ENCODE results near the gene HSBP1L1. TPM values are rescaled to one million over a fixed set of nuclear protein-coding genes. Genes with fewer than 3 reads are reported as not detected.

Gene HSBP1L1
- total RNA-seq, 1 experiment from 2014 or later, result 56.8 TPM

GRCh38 chr18:79942786-79943607, 21.4 kb upstream of the HSBP1L1 start:
- BruUV-seq (replicated peaks), result no TSS peak
- Histone ChIP-seq H3K4me2 (ENCODE audit: low read length) (no peak overlapping the region), H3K9ac (ENCODE audit: low read length) (no peak overlapping the region), H4K20me1 (ENCODE audit: low read length) (0 out of 2 replicates have a peak, but pooled peaks cover 4% of the 10 kb centered on the region), H2AFZ (ENCODE audit: low read length) (no peak overlapping the region), H3K27ac (ENCODE audit: low read length) (no peak overlapping the region), H3K36me3 (ENCODE audit: low read depth, low read length) (no peaks in the 10 kb centered on the region; the same call in 1 of the 2 replicates), H3K9me3 (ENCODE audit: low read length) (no peaks in the 10 kb centered on the region), H3K4me3 (ENCODE audit: low read length) (no peak overlapping the region), H3K27me3 (ENCODE audit: low read length) (no peaks in the 10 kb centered on the region), H3K4me1 (ENCODE audit: insufficient read depth, low read length) (peaks cover 6% of the 10 kb centered on the region; the same call in 1 of the 2 replicates), H3K79me2 (ENCODE audit: low read length) (peaks cover 73% of the 10 kb centered on the region), H3K9me2 (replicated peaks; ENCODE audit: low read length) (no peaks in the 10 kb centered on the region), H3F3A (ENCODE audit: low read length, unreplicated experiment) (no peaks in the 10 kb centered on the region)
- no peak for DNase-seq
- intact Hi-C loops (cut with micrococcal nuclease), result no loop called here
- ChIA-PET CTCF (no interaction called here), POLR2A (ENCODE audit: unreplicated experiment) (no interaction called here)
- TF ChIP-seq EZH2 (IDR thresholded peaks at IDR 0.05; ENCODE audit: low read length, unreplicated experiment), result no peak
- TF ChIP-seq CTCF (conservative IDR thresholded peaks at IDR 0.05; ENCODE audit: low read depth, low read length), result no peak
- no peak for TF ChIP-seq EZH2phosphoT487 (IDR thresholded peaks at IDR 0.05; ENCODE audit: borderline replicate concordance, low read length)
- no peak for ATAC-seq

- no peak overlapping the region for H3K4me2 ChIP-seq (ENCODE audit: low read length)
- peaks cover 5% of the 10 kb centered on the region; the same call in 1 of the 2 replicates for H3K36me3 ChIP-seq (ENCODE audit: low read depth, low read length)
- H3K9me3 ChIP-seq (ENCODE audit: low read length), result no peaks in the 10 kb centered on the region
- peaks cover 6% of the 10 kb centered on the region; the same call in 1 of the 2 replicates for H3K4me1 ChIP-seq (ENCODE audit: insufficient read depth, low read length)
- no peak overlapping the region for H3K9ac ChIP-seq (ENCODE audit: low read length)
- CTCF ChIA-PET, result no interaction called here
- H3K27me3 ChIP-seq (ENCODE audit: low read length), result no peaks in the 10 kb centered on the region
- no TSS peak for BruUV-seq (replicated peaks)
- DNase-seq (no peak), ATAC-seq (no peak)
- H3K4me3 ChIP-seq (ENCODE audit: low read length), result no peak overlapping the region
- no peaks in the 10 kb centered on the region for H3K9me2 ChIP-seq (replicated peaks; ENCODE audit: low read length)
- H3K79me2 ChIP-seq (ENCODE audit: low read length), result peaks cover 76% of the 10 kb centered on the region
- intact Hi-C loops (cut with micrococcal nuclease), result no loop called here
- POLR2A ChIA-PET (ENCODE audit: unreplicated experiment), result no interaction called here
- H3F3A ChIP-seq (ENCODE audit: low read length, unreplicated experiment), result no peaks in the 10 kb centered on the region
- no peak overlapping the region for H2AFZ ChIP-seq (ENCODE audit: low read length)
- H4K20me1 ChIP-seq (ENCODE audit: low read length), result 0 out of 2 replicates have a peak, but pooled peaks cover 4% of the 10 kb centered on the region
- TF ChIP-seq EZH2 (IDR thresholded peaks at IDR 0.05; ENCODE audit: low read length, unreplicated experiment) (no peak), CTCF (conservative IDR thresholded peaks at IDR 0.05; ENCODE audit: low read depth, low read length) (no peak), EZH2phosphoT487 (IDR thresholded peaks at IDR 0.05; ENCODE audit: borderline replicate concordance, low read length) (no peak)
- no peak overlapping the region for H3K27ac ChIP-seq (ENCODE audit: low read length)
These were observed 20.8 kb upstream of the HSBP1L1 start for GRCh38 chr18:79943608-79944125.

Measured in PC-3 (cell line).